Measurements from ENCODE around the gene CREB3L1.
A peak's percentile ranks its signal among the peaks of the same experiment; 100 is the strongest.

CREB3L1 gene

GRCh38 chr11:46238078-46238966 is 39.1 kb upstream of the CREB3L1 start:
- TF ChIP-seq CTCF (IDR thresholded peaks at IDR 0.05), result no peak
- H3K4me3 ChIP-seq, result peak overlapping the region; percentile 68
- peak overlapping the region; percentile 60 to 83 for H3K27ac ChIP-seq
- no peak for DNase-seq (ENCODE audit: low spot score)

GRCh38 chr11:46238967-46239800 is 38.3 kb upstream of the CREB3L1 start:
- peak overlapping the region; percentile 68 for H3K4me3 ChIP-seq
- H3K27ac ChIP-seq, result peak overlapping the region in 1 of 2 donors; percentile 83
- TF ChIP-seq CTCF (IDR thresholded peaks at IDR 0.05), result peak; percentile 98

GRCh38 chr11:46239801-46240061 is 37.7 kb upstream of the CREB3L1 start:
- Histone ChIP-seq H3K27ac (no peak overlapping the region), H3K4me3 (no peak overlapping the region)
- DNase-seq (ENCODE audit: low spot score), result no peak
- no peak for TF ChIP-seq CTCF (IDR thresholded peaks at IDR 0.05)

More at GRCh38 chr11:46238967-46239800, 38.3 kb upstream of the CREB3L1 start:
- DNase-seq (ENCODE audit: low spot score), result peak; percentile 88

- H3K4me3 ChIP-seq, result no peak overlapping the region
- no peak for DNase-seq (ENCODE audit: low spot score)
- no peak for TF ChIP-seq CTCF (IDR thresholded peaks at IDR 0.05)
- H3K27ac ChIP-seq, result no peak overlapping the region
Observed at GRCh38 chr11:46240371-46240770, 37.1 kb upstream of the CREB3L1 start.

GRCh38 chr11:46240861-46241260 is 36.6 kb upstream of the CREB3L1 start:
- no peak for TF ChIP-seq CTCF (IDR thresholded peaks at IDR 0.05)
- no peak overlapping the region for H3K27ac ChIP-seq
- no peak for DNase-seq (ENCODE audit: low spot score)
- H3K4me3 ChIP-seq, result no peak overlapping the region

- peak overlapping the region in 1 of 2 donors; percentile 83 for H3K27ac ChIP-seq
- TF ChIP-seq CTCF (IDR thresholded peaks at IDR 0.05), result no peak
- H3K4me3 ChIP-seq, result peak overlapping the region; percentile 70
- DNase-seq (ENCODE audit: low spot score), result no peak
Observed at GRCh38 chr11:46242041-46242951, 35.2 kb upstream of the CREB3L1 start.

Measured in coronary artery (tissue), 2 donors.